ENCODE data around the gene LRRFIP1.

LRRFIP1 gene

GRCh38 chr2:237693291-237693994, 66.1 kb downstream of the LRRFIP1 start:
- Histone ChIP-seq H3K9me3 (replicated peaks; ENCODE audit: insufficient read depth, low read length) (no peaks in the 10 kb centered on the region), H3K79me2 (ENCODE audit: low read length) (peaks cover 59% of the 10 kb centered on the region), H3K9ac (ENCODE audit: low read length) (peak overlapping the region; percentile 98), H3K4me1 (ENCODE audit: low read length) (peaks cover 29% of the 10 kb centered on the region), H2AFZ (ENCODE audit: low read length) (no peak overlapping the region), H3K4me3 (ENCODE audit: low read length) (peak overlapping the region; percentile 91), H3K27ac (ENCODE audit: low read length) (peak overlapping the region; percentile 100), H3K27me3 (replicated peaks; ENCODE audit: insufficient read depth, low read length) (no peaks in the 10 kb centered on the region), H3K36me3 (replicated peaks; ENCODE audit: insufficient read depth, low read length) (no peaks in the 10 kb centered on the region), H3K4me2 (ENCODE audit: low read depth, low read length) (peak overlapping the region; percentile 99), H4K20me1 (ENCODE audit: insufficient read depth, low read length) (no peaks in the 10 kb centered on the region), H3K9me2 (replicated peaks; ENCODE audit: insufficient read depth, low read length) (no peaks in the 10 kb centered on the region), H3F3A (ENCODE audit: insufficient read depth, low read length) (peaks cover 51% of the 10 kb centered on the region)
- no peak for DNase-seq
- no peak for TF ChIP-seq EZH2 (optimal IDR thresholded peaks at IDR 0.05; ENCODE audit: low read depth, low read length)
- TF ChIP-seq, protein P1, sequence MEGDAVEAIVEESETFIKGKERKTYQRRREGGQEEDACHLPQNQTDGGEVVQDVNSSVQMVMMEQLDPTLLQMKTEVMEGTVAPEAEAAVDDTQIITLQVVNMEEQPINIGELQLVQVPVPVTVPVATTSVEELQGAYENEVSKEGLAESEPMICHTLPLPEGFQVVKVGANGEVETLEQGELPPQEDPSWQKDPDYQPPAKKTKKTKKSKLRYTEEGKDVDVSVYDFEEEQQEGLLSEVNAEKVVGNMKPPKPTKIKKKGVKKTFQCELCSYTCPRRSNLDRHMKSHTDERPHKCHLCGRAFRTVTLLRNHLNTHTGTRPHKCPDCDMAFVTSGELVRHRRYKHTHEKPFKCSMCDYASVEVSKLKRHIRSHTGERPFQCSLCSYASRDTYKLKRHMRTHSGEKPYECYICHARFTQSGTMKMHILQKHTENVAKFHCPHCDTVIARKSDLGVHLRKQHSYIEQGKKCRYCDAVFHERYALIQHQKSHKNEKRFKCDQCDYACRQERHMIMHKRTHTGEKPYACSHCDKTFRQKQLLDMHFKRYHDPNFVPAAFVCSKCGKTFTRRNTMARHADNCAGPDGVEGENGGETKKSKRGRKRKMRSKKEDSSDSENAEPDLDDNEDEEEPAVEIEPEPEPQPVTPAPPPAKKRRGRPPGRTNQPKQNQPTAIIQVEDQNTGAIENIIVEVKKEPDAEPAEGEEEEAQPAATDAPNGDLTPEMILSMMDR (IDR thresholded peaks at IDR 0.05; ENCODE audit: low read length), result no peak
- no peak for TF ChIP-seq EZH2phosphoT487 (IDR thresholded peaks at IDR 0.05; ENCODE audit: low read length)

- Histone ChIP-seq H3K9ac (ENCODE audit: low read length) (peak overlapping the region; percentile 98), H3K36me3 (replicated peaks; ENCODE audit: insufficient read depth, low read length) (no peaks in the 10 kb centered on the region), H3K9me3 (replicated peaks; ENCODE audit: insufficient read depth, low read length) (no peaks in the 10 kb centered on the region), H2AFZ (ENCODE audit: low read length) (no peak overlapping the region), H3K9me2 (replicated peaks; ENCODE audit: insufficient read depth, low read length) (no peaks in the 10 kb centered on the region), H3K27ac (ENCODE audit: low read length) (peak overlapping the region; percentile 100), H3K79me2 (ENCODE audit: low read length) (peaks cover 71% of the 10 kb centered on the region), H4K20me1 (ENCODE audit: insufficient read depth, low read length) (no peaks in the 10 kb centered on the region), H3K4me3 (ENCODE audit: low read length) (peak overlapping the region; percentile 91), H3K4me2 (ENCODE audit: low read depth, low read length) (peak overlapping the region; percentile 99), H3K27me3 (replicated peaks; ENCODE audit: insufficient read depth, low read length) (no peaks in the 10 kb centered on the region), H3F3A (ENCODE audit: insufficient read depth, low read length) (peaks cover 54% of the 10 kb centered on the region), H3K4me1 (ENCODE audit: low read length) (peaks cover 36% of the 10 kb centered on the region)
- TF ChIP-seq EZH2 (optimal IDR thresholded peaks at IDR 0.05; ENCODE audit: low read depth, low read length) (no peak), EZH2phosphoT487 (IDR thresholded peaks at IDR 0.05; ENCODE audit: low read length) (no peak)
- TF ChIP-seq, protein P1 (IDR thresholded peaks at IDR 0.05; ENCODE audit: low read length), result peak; percentile 33
- peak; percentile 30 for DNase-seq
Observed at GRCh38 chr2:237694415-237695194, 67.2 kb downstream of the LRRFIP1 start.

- TF ChIP-seq, protein P1 (IDR thresholded peaks at IDR 0.05; ENCODE audit: low read length), result no peak
- no peak for TF ChIP-seq EZH2phosphoT487 (IDR thresholded peaks at IDR 0.05; ENCODE audit: low read length)
- no peak for TF ChIP-seq EZH2 (optimal IDR thresholded peaks at IDR 0.05; ENCODE audit: low read depth, low read length)
- H3F3A ChIP-seq (ENCODE audit: insufficient read depth, low read length), result peaks cover 58% of the 10 kb centered on the region
- peak; percentile 84 for DNase-seq
- H3K9me2 ChIP-seq (replicated peaks; ENCODE audit: insufficient read depth, low read length), result no peaks in the 10 kb centered on the region
- peak overlapping the region; percentile 100 for H3K27ac ChIP-seq (ENCODE audit: low read length)
- peak overlapping the region; percentile 99 for H3K4me2 ChIP-seq (ENCODE audit: low read depth, low read length)
- no peaks in the 10 kb centered on the region for H3K9me3 ChIP-seq (replicated peaks; ENCODE audit: insufficient read depth, low read length)
- peaks cover 43% of the 10 kb centered on the region for H3K4me1 ChIP-seq (ENCODE audit: low read length)
- H3K79me2 ChIP-seq (ENCODE audit: low read length), result peaks cover 77% of the 10 kb centered on the region
- no peaks in the 10 kb centered on the region for H4K20me1 ChIP-seq (ENCODE audit: insufficient read depth, low read length)
- H3K9ac ChIP-seq (ENCODE audit: low read length), result peak overlapping the region; percentile 98
- peak overlapping the region; percentile 91 for H3K4me3 ChIP-seq (ENCODE audit: low read length)
- H3K36me3 ChIP-seq (replicated peaks; ENCODE audit: insufficient read depth, low read length), result no peaks in the 10 kb centered on the region
- H3K27me3 ChIP-seq (replicated peaks; ENCODE audit: insufficient read depth, low read length), result no peaks in the 10 kb centered on the region
- no peak overlapping the region for H2AFZ ChIP-seq (ENCODE audit: low read length)
Observed at GRCh38 chr2:237695201-237695780, 67.9 kb downstream of the LRRFIP1 start.

Data from MM.1S (cell line).